Endothelial cell of umbilical vein (primary cell): ENCODE data around the gene GALNT14. TPM values are rescaled to one million over a fixed set of nuclear protein-coding genes. Genes with fewer than 3 reads are reported as not detected.

Source experiments
- BruUV-seq: library from RNA; stranded (reverse); fragments of 400-500 nt; replicated peaks from 2 replicates; lab custom pipeline; 2021; lab: Mats Ljungman, UMichigan
- CTCF ChIA-PET: fragments of 300-600, 350-600 bp; sonication (Branson Sonifier 250); formaldehyde crosslinking; loops from one replicate; lab custom pipeline; 2021; ENCODE audit warnings: antibody characterized with exemption, inconsistent platforms; lab: Charles Lee
- POLR2A ChIA-PET: fragments of 300-600, 350-600 bp; sonication (Branson Sonifier 250); formaldehyde crosslinking; loops from one replicate; lab custom pipeline; 2021; ENCODE audit warnings: antibody characterized with exemption, inconsistent platforms; lab: Charles Lee
- DNase-seq: peaks from one replicate; pipeline ENCODE4 v3.0.0-alpha.2; 2011; ENCODE audit warnings: low read depth, low spot score
- FAIRE-seq: peaks from 2 replicates; lab custom pipeline; 2011; peaks lifted over from hg19 to GRCh38; lab: Jason Lieb, UNC
- H2AFZ ChIP-seq: 2 replicates; pipeline ENCODE4 v1.6.0; 2012; ENCODE audit warnings: low read depth, low read length, control low read depth, inconsistent platforms
- H3K27ac ChIP-seq: 2 replicates; pipeline ENCODE4 v1.5.1; 2011; ENCODE audit warnings: low read depth, mild to moderate bottlenecking, control low read depth, low read length, moderate library complexity; ENCODE audit not compliant: insufficient read depth
- H3K27me3 ChIP-seq, 2 experiments: 2 replicates each; pipeline versions ENCODE4 v1.6.0 to v1.6.1; 2011; ENCODE audit warnings: low read length in 2 of 2, mixed read lengths in 1 of 2; ENCODE audit not compliant: control insufficient read depth in 2 of 2, insufficient read depth in 2 of 2
- H3K36me3 ChIP-seq, 2 experiments: 2 replicates in 1 of 2; 3 replicates in 1 of 2; pipeline ENCODE4 v1.5.1; 2011; ENCODE audit warnings: low read length in 2 of 2, mild to moderate bottlenecking in 1 of 2, moderate library complexity in 1 of 2; ENCODE audit not compliant: control insufficient read depth in 2 of 2, insufficient read depth in 2 of 2; ENCODE audit errors: extremely low read depth in 1 of 2
- H3K4me1 ChIP-seq: 3 replicates; pipeline ENCODE4 v1.5.1; 2011; ENCODE audit warnings: mild to moderate bottlenecking, low read length; ENCODE audit not compliant: control insufficient read depth, insufficient read depth; ENCODE audit errors: extremely low read depth
- H3K4me2 ChIP-seq: 2 replicates; pipeline ENCODE4 v1.6.1; 2011; ENCODE audit warnings: low read length, control low read depth, mixed read lengths; ENCODE audit not compliant: insufficient read depth
- H3K4me3 ChIP-seq, 3 experiments: fragments of 200-600 bp in 1 of 3; sonication (generic), shearing (Covaris generic) in 1 of 3; replicated peaks in 1 of 3; 2 replicates each; pipeline ENCODE4 v1.5.1; 2011 to 2016; ENCODE audit warnings: control low read depth in 3 of 3, low read length in 3 of 3, mild to moderate bottlenecking in 2 of 3, inconsistent platforms in 1 of 3, low read depth in 1 of 3, moderate library complexity in 1 of 3; ENCODE audit not compliant: insufficient read depth in 1 of 3
- H3K79me2 ChIP-seq: 2 replicates; pipeline ENCODE4 v1.6.0; 2012; ENCODE audit warnings: low read length, inconsistent platforms; ENCODE audit not compliant: control insufficient read depth, insufficient read depth
- H3K9ac ChIP-seq: replicated peaks from 2 replicates; pipeline ENCODE3; 2011; ENCODE audit warnings: low read length, control low read depth; ENCODE audit not compliant: insufficient read depth; ENCODE audit errors: extremely low read depth
- H3K9me1 ChIP-seq: replicated peaks from 3 replicates; pipeline ENCODE4 v1.6.0; 2011; ENCODE audit warnings: mild to moderate bottlenecking, low read length; ENCODE audit not compliant: control insufficient read depth, insufficient read depth; ENCODE audit errors: extremely low read depth
- H3K9me3 ChIP-seq: replicated peaks from 2 replicates; pipeline ENCODE4 v1.5.1; 2012; ENCODE audit warnings: low read length, inconsistent platforms; ENCODE audit not compliant: control insufficient read depth, insufficient read depth
- H4K20me1 ChIP-seq: replicated peaks from 2 replicates; pipeline ENCODE3; 2011; ENCODE audit warnings: mild to moderate bottlenecking, low read length; ENCODE audit not compliant: control insufficient read depth, insufficient read depth; ENCODE audit errors: extremely low read depth
- EZH2 ChIP-seq: IDR thresholded peaks from 2 replicates; pipeline ENCODE4 v1.6.1; 2012; ENCODE audit warnings: borderline replicate concordance, low read depth, mild to moderate bottlenecking, moderate library complexity, low read length, inconsistent platforms; ENCODE audit not compliant: severe bottlenecking
- FOS ChIP-seq: IDR thresholded peaks from 2 replicates; pipeline ENCODE4 v1.6.1; 2011; ENCODE audit warnings: mild to moderate bottlenecking, low read length, moderate library complexity, borderline replicate concordance; ENCODE audit not compliant: insufficient read depth
- GATA2 ChIP-seq: IDR thresholded peaks from 2 replicates; pipeline ENCODE4 v1.7.0; 2011; ENCODE audit warnings: low read depth, mild to moderate bottlenecking, moderate library complexity, mixed read lengths, low read length; ENCODE audit not compliant: insufficient read length, insufficient read depth
- JUN ChIP-seq: IDR thresholded peaks from 2 replicates; pipeline ENCODE4 v1.6.1; 2011; ENCODE audit warnings: borderline replicate concordance, low read depth; ENCODE audit not compliant: insufficient read length, insufficient read depth
- MYC ChIP-seq: IDR thresholded peaks from one replicate; pipeline ENCODE4 v1.6.1; 2011; ENCODE audit warnings: mild to moderate bottlenecking, low read depth, low read length
- POLR2A ChIP-seq: IDR thresholded peaks from 2 replicates; pipeline ENCODE4 v1.6.1; 2012; ENCODE audit warnings: low read depth, mild to moderate bottlenecking, control low read depth, low read length
- POLR2AphosphoS5 ChIP-seq: IDR thresholded peaks from 2 replicates; pipeline ENCODE4 v1.6.1; 2012; ENCODE audit warnings: low read depth, mild to moderate bottlenecking, control low read depth, low read length, moderate library complexity; ENCODE audit not compliant: insufficient read depth
- dilution Hi-C: fragments of 300-500 bp; cut with MboI; formaldehyde crosslinking; loops from one replicate; pipeline ENCODE4 v1.15.0; 2019; ENCODE audit warnings: low sequenced_read_pairs; ENCODE audit not compliant: extremely low pct_ligation_motif_present
- intact Hi-C: fragments of 100-400 bp; cut with micrococcal nuclease; formaldehyde crosslinking; loops from one replicate; pipeline ENCODE4 v1.10.0; 2022
- polyA plus RNA-seq, 4 experiments: library from polyadenylated mRNA; depleted of rRNA in 3 of 4; stranded (reverse) in 3 of 4; unstranded in 1 of 4; fragments of >200 nt; gene quantifications; 2 replicates each; pipeline versions ENCODE4 v1.2.1 to v1.2.3, GENCODE V29; 2011 to 2012; ENCODE audit warnings: missing spikeins in 1 of 4
- total RNA-seq: library from RNA; stranded (reverse); gene quantifications from 2 replicates; pipeline ENCODE4 v1.2.3, GENCODE V29; 2021
- TF ChIP-seq, protein P1 (sequence below): IDR thresholded peaks from 2 replicates; pipeline ENCODE4 v1.6.1; 2011; ENCODE audit not compliant: insufficient read depth, insufficient read length
- TF ChIP-seq, protein P2 (sequence below), 2 donors: IDR thresholded peaks; 1 replicate in 1 of 2; 2 replicates in 1 of 2; pipeline ENCODE4 v1.5.1; 2011; ENCODE audit warnings: low read length in 2 of 2, mild to moderate bottlenecking in 2 of 2, moderate library complexity in 2 of 2, control low read depth in 1 of 2, inconsistent platforms in 1 of 2, low read depth in 1 of 2; ENCODE audit not compliant: insufficient read depth in 1 of 2; ENCODE audit errors: extremely low read depth in 1 of 2

GALNT14 gene
- total and polyA plus RNA-seq, 2 donors (not counting 3 experiments of a cell fraction or from before 2014, with no cell fraction given) = 0.04 to 0.40 TPM

DNA sequence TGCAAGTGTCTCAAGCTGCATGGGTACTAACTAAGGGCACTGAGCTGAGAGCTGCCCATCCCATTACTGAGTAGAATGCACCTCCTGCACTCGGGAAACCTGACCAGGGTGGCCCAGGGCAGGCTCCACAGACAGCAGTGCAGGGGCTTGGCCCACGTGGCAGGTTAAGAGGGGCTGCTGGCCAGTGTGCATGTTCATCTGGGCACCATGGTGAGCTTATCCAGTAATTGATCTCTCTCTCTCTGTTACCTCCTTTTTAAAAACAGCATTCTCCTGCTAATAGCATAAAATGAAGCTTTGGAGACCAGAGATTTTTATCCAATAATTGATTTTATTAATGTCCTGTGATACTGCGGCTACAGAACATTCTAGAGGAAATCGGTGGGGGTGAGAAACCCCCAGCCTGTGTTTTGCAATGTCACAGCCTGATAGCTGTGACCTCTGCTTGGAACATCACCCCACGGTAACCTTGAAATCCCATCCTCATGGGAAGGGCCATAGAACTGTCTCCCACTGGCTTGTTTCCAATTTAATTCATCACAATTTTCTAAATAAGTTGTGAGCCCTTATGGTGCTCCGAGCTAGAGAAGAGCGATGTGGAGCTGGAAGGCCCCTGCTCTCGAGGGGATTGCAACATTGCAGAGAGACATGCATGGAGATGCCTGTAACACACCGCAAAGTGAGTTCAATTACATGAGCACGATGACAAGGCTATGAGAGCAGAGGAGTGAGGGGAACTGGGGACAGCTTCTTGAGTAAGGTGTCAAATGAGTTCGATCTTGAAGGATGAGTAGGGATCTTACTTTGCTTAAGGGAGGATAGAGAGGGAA, 143.8 kb downstream of the GALNT14 start:
- dilution Hi-C loops (no loop called here), intact Hi-C loops (no loop called here)
- Histone ChIP-seq H3K9ac (no peak overlapping the region), H3K4me1 (no peaks in the 10 kb centered on the region), H3K27me3 (no peaks in the 10 kb centered on the region), H4K20me1 (no peaks in the 10 kb centered on the region), H3K36me3 (no peaks in the 10 kb centered on the region), H3K9me1 (no peaks in the 10 kb centered on the region), H3K27ac (no peak overlapping the region), H3K4me2 (no peak overlapping the region), H3K4me3 (no peak overlapping the region), H3K9me3 (no peaks in the 10 kb centered on the region), H2AFZ (no peak overlapping the region), H3K79me2 (no peaks in the 10 kb centered on the region)
- CTCF ChIA-PET = no interaction called here
- DNase-seq (no peak), FAIRE-seq (no peak)
- POLR2A ChIA-PET = no interaction called here
- BruUV-seq = no TSS peak
- TF ChIP-seq JUN = no peak
- TF ChIP-seq EZH2 = no peak
- TF ChIP-seq POLR2AphosphoS5 = no peak
- TF ChIP-seq POLR2A = no peak
- TF ChIP-seq FOS = no peak
- TF ChIP-seq, protein P1, sequence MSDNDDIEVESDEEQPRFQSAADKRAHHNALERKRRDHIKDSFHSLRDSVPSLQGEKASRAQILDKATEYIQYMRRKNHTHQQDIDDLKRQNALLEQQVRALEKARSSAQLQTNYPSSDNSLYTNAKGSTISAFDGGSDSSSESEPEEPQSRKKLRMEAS = no peak
- no peak for TF ChIP-seq MYC
- TF ChIP-seq GATA2 = no peak
- TF ChIP-seq, protein P2, sequence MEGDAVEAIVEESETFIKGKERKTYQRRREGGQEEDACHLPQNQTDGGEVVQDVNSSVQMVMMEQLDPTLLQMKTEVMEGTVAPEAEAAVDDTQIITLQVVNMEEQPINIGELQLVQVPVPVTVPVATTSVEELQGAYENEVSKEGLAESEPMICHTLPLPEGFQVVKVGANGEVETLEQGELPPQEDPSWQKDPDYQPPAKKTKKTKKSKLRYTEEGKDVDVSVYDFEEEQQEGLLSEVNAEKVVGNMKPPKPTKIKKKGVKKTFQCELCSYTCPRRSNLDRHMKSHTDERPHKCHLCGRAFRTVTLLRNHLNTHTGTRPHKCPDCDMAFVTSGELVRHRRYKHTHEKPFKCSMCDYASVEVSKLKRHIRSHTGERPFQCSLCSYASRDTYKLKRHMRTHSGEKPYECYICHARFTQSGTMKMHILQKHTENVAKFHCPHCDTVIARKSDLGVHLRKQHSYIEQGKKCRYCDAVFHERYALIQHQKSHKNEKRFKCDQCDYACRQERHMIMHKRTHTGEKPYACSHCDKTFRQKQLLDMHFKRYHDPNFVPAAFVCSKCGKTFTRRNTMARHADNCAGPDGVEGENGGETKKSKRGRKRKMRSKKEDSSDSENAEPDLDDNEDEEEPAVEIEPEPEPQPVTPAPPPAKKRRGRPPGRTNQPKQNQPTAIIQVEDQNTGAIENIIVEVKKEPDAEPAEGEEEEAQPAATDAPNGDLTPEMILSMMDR (IDR thresholded peaks at IDR 0.05; ENCODE audit: extremely low read depth in 1 of 2, insufficient read depth in 1 of 2, low read depth in 1 of 2, low read length in 2 of 2) = no peak
